Activated B cell treated with CpG ODN at 0.5 μM for 24 hours (primary cell): ENCODE data around the gene HIF3A. TPM values are rescaled to one million over a fixed set of nuclear protein-coding genes. Genes with fewer than 3 reads are reported as not detected.
"Not testable (repeated sequence)": the region's sequence is repeated elsewhere in the genome, so short reads cannot be mapped to it uniquely, and the experiment has no call there.

Experiments
- ATAC-seq: fragments of 200-7000 bp; cut with Tn5 transposase; one replicate; pipeline ENCODE4 v1.10.0; 2021; ENCODE audit warnings: low read depth, mild to moderate bottlenecking, moderate library complexity
- CTCF ChIA-PET: fragments of 350-600 bp; sonication (Branson Sonifier 250); formaldehyde crosslinking; loops from one replicate; lab custom pipeline; 2021; ENCODE audit warnings: antibody characterized with exemption; lab: Charles Lee
- POLR2A ChIA-PET: fragments of 350-600 bp; sonication (Branson Sonifier 250); formaldehyde crosslinking; loops from one replicate; lab custom pipeline; 2021; ENCODE audit warnings: antibody characterized with exemption; lab: Charles Lee
- DNase-seq: peaks from one replicate; pipeline ENCODE4 v3.0.0; 2022
- H3K27ac Mint-ChIP-seq: one replicate; pipeline ENCODE4 v1.8.0; 2020; ENCODE audit warnings: mixed read lengths
- H3K27me3 Mint-ChIP-seq: one replicate; pipeline ENCODE4 v1.8.0; 2021; ENCODE audit warnings: mixed read lengths
- H3K36me3 Mint-ChIP-seq: one replicate; pipeline ENCODE4 v1.8.0; 2021; ENCODE audit warnings: low read depth, mixed read lengths
- H3K4me1 Mint-ChIP-seq: one replicate; pipeline ENCODE4 v1.8.0; 2021; ENCODE audit warnings: mixed read lengths
- H3K4me3 Mint-ChIP-seq: one replicate; pipeline ENCODE4 v1.8.0; 2020; ENCODE audit warnings: mild to moderate bottlenecking, mixed read lengths
- H3K9me3 Mint-ChIP-seq: one replicate; pipeline ENCODE4 v1.8.0; 2020; ENCODE audit warnings: mixed read lengths
- intact Hi-C: fragments of 100-400 bp; cut with micrococcal nuclease; formaldehyde crosslinking; loops from one replicate; pipeline ENCODE4 v1.15.1; 2024
- total RNA-seq: library from RNA; stranded (reverse); gene quantifications from 2 replicates; pipeline ENCODE4 v1.2.3, GENCODE V29; 2022
- TF ChIP-seq, protein P1 (sequence below): fragments of 200-600 bp; IDR thresholded peaks from one replicate; pipeline ENCODE4 v1.8.0; 2022; ENCODE audit warnings: antibody characterized with exemption, mild to moderate bottlenecking

HIF3A gene
- total RNA-seq, 1 donor from 2014 or later, result not detected

DNA sequence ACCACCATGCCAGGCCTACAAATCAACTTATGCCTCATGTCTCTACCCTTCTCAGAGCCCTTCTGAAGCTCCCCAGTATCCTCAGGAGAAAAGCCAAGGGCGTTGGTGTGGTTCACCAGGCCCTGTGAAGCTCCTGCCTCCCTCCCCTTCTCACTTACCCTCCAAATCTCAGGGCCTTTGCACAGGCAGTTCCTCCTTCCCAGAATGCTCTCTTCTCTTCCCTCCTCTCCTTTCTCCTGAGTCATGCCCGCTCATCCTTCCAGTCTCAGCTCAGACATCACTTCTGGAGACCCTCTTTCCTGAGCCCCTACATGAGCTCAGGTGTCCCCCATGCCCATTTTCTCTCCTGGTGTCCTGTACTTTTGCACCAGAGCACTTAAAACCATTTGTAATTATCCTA is 20.5 kb downstream of the HIF3A start:
- H3K9me3 Mint-ChIP-seq, result no peaks in the 10 kb centered on the region
- CTCF ChIA-PET, result no interaction called here
- peaks cover 3% of the 10 kb centered on the region for H3K27me3 Mint-ChIP-seq
- DNase-seq, result no peak
- POLR2A ChIA-PET, result no interaction called here
- intact Hi-C loops, result no loop called here
- no peak overlapping the region for H3K4me3 Mint-ChIP-seq
- TF ChIP-seq, protein P1, sequence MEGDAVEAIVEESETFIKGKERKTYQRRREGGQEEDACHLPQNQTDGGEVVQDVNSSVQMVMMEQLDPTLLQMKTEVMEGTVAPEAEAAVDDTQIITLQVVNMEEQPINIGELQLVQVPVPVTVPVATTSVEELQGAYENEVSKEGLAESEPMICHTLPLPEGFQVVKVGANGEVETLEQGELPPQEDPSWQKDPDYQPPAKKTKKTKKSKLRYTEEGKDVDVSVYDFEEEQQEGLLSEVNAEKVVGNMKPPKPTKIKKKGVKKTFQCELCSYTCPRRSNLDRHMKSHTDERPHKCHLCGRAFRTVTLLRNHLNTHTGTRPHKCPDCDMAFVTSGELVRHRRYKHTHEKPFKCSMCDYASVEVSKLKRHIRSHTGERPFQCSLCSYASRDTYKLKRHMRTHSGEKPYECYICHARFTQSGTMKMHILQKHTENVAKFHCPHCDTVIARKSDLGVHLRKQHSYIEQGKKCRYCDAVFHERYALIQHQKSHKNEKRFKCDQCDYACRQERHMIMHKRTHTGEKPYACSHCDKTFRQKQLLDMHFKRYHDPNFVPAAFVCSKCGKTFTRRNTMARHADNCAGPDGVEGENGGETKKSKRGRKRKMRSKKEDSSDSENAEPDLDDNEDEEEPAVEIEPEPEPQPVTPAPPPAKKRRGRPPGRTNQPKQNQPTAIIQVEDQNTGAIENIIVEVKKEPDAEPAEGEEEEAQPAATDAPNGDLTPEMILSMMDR, result no peak
- H3K27ac Mint-ChIP-seq, result no peak overlapping the region
- H3K36me3 Mint-ChIP-seq, result no peaks in the 10 kb centered on the region
- ATAC-seq, result no peak
- H3K4me1 Mint-ChIP-seq, result no peaks in the 10 kb centered on the region

DNA sequence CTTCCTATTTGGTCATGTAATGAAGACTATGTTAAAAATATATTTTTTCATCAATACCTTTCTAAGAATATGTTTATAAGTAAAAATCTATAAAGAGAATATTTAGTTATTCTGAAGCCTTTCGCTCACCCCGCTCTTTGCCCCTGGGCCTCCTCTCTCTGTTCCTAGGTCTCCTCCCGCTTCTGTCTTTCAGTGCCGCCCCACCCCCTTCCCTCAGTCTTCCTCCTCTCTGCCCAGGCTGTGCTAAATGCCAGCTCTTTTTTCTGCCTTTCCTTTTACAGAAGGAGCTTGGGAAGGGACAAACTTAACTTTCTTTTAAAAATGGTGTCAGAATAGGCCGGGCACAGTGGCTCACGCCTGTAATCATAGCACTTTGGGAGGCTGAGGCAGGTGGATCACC is 22.8 kb downstream of the HIF3A start:
- H3K36me3 Mint-ChIP-seq, result no peaks in the 10 kb centered on the region
- H3K4me3 Mint-ChIP-seq, result no peak overlapping the region
- H3K27me3 Mint-ChIP-seq, result no peaks in the 10 kb centered on the region
- ChIA-PET POLR2A (no interaction called here), CTCF (no interaction called here)
- H3K27ac Mint-ChIP-seq, result no peak overlapping the region
- intact Hi-C loops, result no loop called here
- H3K9me3 Mint-ChIP-seq, result no peaks in the 10 kb centered on the region
- TF ChIP-seq, protein P1, result no peak
- DNase-seq, result no peak
- no peak for ATAC-seq
- H3K4me1 Mint-ChIP-seq, result no peaks in the 10 kb centered on the region

DNA sequence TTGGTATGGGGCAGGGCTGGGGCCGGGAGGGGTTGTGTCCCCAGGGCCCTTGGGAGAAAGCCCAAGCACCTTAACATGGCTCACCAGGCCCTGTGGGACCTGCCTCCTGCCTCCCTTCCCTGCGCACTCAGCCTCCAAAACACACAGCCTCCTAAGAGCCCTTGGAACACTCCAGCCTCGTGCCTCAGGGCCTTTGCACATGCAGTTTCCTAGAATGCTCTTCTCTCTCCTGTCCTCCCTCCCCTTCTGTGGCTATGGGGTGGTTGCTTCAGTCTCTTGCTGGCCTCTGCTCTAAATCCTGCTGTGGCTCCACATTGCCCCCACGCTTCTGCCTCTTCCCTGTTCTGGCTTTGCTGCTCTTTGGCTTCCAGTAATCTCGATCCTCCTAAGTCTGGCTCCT is 23.7 kb downstream of the HIF3A start:
- Mint-ChIP-seq H3K4me3 (no peak overlapping the region), H3K27me3 (peaks cover 2% of the 10 kb centered on the region), H3K9me3 (peaks cover 3% of the 10 kb centered on the region), H3K27ac (no peak overlapping the region), H3K36me3 (no peaks in the 10 kb centered on the region), H3K4me1 (no peaks in the 10 kb centered on the region)
- no peak for DNase-seq
- intact Hi-C loops, result no loop called here
- POLR2A ChIA-PET, result no interaction called here
- CTCF ChIA-PET, result no interaction called here
- TF ChIP-seq, protein P1, result no peak
- no peak for ATAC-seq

- no peaks in the 10 kb centered on the region for H3K4me1 Mint-ChIP-seq
- intact Hi-C loops, result no loop called here
- DNase-seq, result no peak
- no peak overlapping the region for H3K4me3 Mint-ChIP-seq
- no peak overlapping the region for H3K27ac Mint-ChIP-seq
- POLR2A ChIA-PET, result no interaction called here
- no peak for ATAC-seq
- H3K36me3 Mint-ChIP-seq, result no peaks in the 10 kb centered on the region
- CTCF ChIA-PET, result no interaction called here
- H3K9me3 Mint-ChIP-seq, result peaks cover 12% of the 10 kb centered on the region
- TF ChIP-seq, protein P1, result no peak
- H3K27me3 Mint-ChIP-seq, result peaks cover 5% of the 10 kb centered on the region
Observed at GRCh38 chr19:46321653-46322052, 24.8 kb downstream of the HIF3A start.

DNA sequence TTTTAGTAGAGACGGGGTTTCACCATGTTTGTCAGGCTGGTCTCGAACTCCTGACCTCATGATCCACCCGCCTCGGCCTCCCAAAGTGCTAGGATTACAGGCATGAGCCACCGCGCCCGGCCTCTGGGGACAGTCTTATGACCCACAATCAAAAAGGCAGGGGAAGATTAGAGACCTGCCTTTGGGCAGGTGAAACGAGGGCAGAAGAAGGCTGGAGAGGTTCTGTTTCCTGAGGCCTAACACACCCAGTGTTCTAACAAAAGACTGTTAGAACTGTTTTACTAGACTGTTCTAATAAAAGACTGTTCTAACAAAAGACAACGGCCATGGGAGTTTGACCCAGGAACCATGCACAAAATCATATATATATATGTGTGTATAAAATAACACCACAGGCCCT is 26.4 kb downstream of the HIF3A start:
- ATAC-seq, H3K36me3 Mint-ChIP-seq, H3K4me3 Mint-ChIP-seq, H3K4me1 Mint-ChIP-seq, DNase-seq, H3K27ac Mint-ChIP-seq, CTCF ChIA-PET, H3K27me3 Mint-ChIP-seq, intact Hi-C loops, POLR2A ChIA-PET: not testable (repeated sequence)
- peaks cover 19% of the 10 kb centered on the region for H3K9me3 Mint-ChIP-seq

DNA sequence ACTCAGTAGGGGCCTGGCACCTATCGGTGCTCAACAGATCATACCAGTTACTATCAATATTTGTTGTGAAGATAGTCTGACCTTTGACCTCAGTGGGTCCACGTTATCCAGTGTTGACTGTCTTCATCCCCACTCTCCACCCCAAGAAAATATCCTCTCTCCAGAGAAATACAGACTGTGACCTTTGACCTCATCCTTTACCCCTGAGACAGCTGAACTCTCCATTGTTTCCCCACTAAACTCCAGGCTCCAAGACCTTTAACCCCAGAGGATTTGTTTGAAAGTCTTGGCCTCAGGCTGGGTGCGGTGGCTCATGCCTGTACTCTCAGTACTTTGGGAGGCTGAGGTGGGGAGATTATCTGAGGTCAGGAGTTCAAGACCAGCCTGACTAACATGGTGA is 27.4 kb downstream of the HIF3A start:
- intact Hi-C loops, result no loop called here
- TF ChIP-seq, protein P1, result no peak
- Mint-ChIP-seq H3K4me1 (no peaks in the 10 kb centered on the region), H3K9me3 (peaks cover 20% of the 10 kb centered on the region), H3K27ac (no peak overlapping the region), H3K4me3 (no peak overlapping the region), H3K27me3 (peaks cover 5% of the 10 kb centered on the region), H3K36me3 (no peaks in the 10 kb centered on the region)
- no peak for ATAC-seq
- ChIA-PET CTCF (no interaction called here), POLR2A (no interaction called here)
- no peak for DNase-seq
